Mucosa of gallbladder (tissue), 1 donor: ENCODE measurements around the gene CLEC1A. TPM values are rescaled to one million over a fixed set of nuclear protein-coding genes. Genes with fewer than 3 reads are reported as not detected.

Experiments
- DNase-seq: peaks from one replicate; pipeline ENCODE4 v3.0.0-alpha.2; 2020; ENCODE audit warnings: low spot score
- total RNA-seq: library from RNA; stranded (reverse); gene quantifications from one replicate; pipeline ENCODE4 v1.2.1, GENCODE V29; 2021
- donor health status: DM: no; HTN: no; CAD: no.

CLEC1A gene
- total RNA-seq, 1 donor from 2014 or later = 3.5 TPM

- DNase-seq = no peak
Observed at GRCh38 chr12:10101648-10102220, 2.9 kb upstream of the CLEC1A start.

- DNase-seq = no peak
Observed at GRCh38 chr12:10101042-10101579, 2.3 kb upstream of the CLEC1A start.

GRCh38 chr12:10097521-10097920 lies 1.3 kb downstream of the CLEC1A start:
- DNase-seq = no peak

GRCh38 chr12:10095971-10096370 lies 2.8 kb downstream of the CLEC1A start:
- DNase-seq = no peak

GRCh38 chr12:10094646-10095395 lies 4.0 kb downstream of the CLEC1A start:
- no peak for DNase-seq

- no peak for DNase-seq
Observed at GRCh38 chr12:10088955-10089900, 9.6 kb downstream of the CLEC1A start.

- DNase-seq = no peak
Observed at GRCh38 chr12:10088031-10088430, 10.8 kb downstream of the CLEC1A start.

GRCh38 chr12:10086387-10086786 lies 12.4 kb downstream of the CLEC1A start:
- DNase-seq = no peak

GRCh38 chr12:10084733-10085132 lies 14.1 kb downstream of the CLEC1A start:
- DNase-seq = no peak

- DNase-seq = no peak
Observed at GRCh38 chr12:10082117-10082874, 16.5 kb downstream of the CLEC1A start.

GRCh38 chr12:10075451-10075850 lies 23.3 kb downstream of the CLEC1A start:
- no peak for DNase-seq

- DNase-seq = no peak
Observed at GRCh38 chr12:10073261-10073660, 25.5 kb downstream of the CLEC1A start.

- DNase-seq = no peak
Observed at GRCh38 chr12:10072131-10072530, 26.7 kb downstream of the CLEC1A start.

- no peak for DNase-seq
Observed at GRCh38 chr12:10070380-10070779, 28.4 kb downstream of the CLEC1A start.

GRCh38 chr12:10069976-10070375 lies 28.8 kb downstream of the CLEC1A start:
- no peak for DNase-seq

- DNase-seq = no peak
Observed at GRCh38 chr12:10069099-10069498, 29.7 kb downstream of the CLEC1A start.

GRCh38 chr12:10068644-10069043 lies 30.1 kb downstream of the CLEC1A start:
- no peak for DNase-seq

- no peak for DNase-seq
Observed at GRCh38 chr12:10067942-10068341, 30.8 kb downstream of the CLEC1A start.

- DNase-seq = no peak
Observed at GRCh38 chr12:10067264-10067663, 31.5 kb downstream of the CLEC1A start.

- DNase-seq = no peak
Observed at GRCh38 chr12:10065241-10065640, 33.5 kb downstream of the CLEC1A start.

GRCh38 chr12:10058387-10058786 lies 40.4 kb downstream of the CLEC1A start:
- DNase-seq = no peak
